ENCODE data around the gene TEC. TPM values are rescaled to one million over a fixed set of nuclear protein-coding genes. Genes with fewer than 3 reads are reported as not detected.
"Not testable (repeated sequence)": the region's sequence is repeated elsewhere in the genome, so short reads cannot be mapped to it uniquely, and the experiment has no call there.

TEC gene
- total and polyA plus RNA-seq, 2 donors from 2014 or later = 1.1 to 5.9 TPM

GRCh38 chr4:48167538-48168263, 101.9 kb downstream of the TEC start:
- H3K9me3 ChIP-seq (ENCODE audit: control insufficient read depth in 2 of 3, insufficient read depth in 1 of 3, low read length in 3 of 3) = no peaks in the 10 kb centered on the region
- no peak overlapping the region for H3K9ac ChIP-seq (ENCODE audit: low read length in 3 of 3)
- no peaks in the 10 kb centered on the region for H3K4me1 ChIP-seq (ENCODE audit: control insufficient read depth in 2 of 3, insufficient read depth in 2 of 3, low read depth in 1 of 3, low read length in 3 of 3)
- no peaks in the 10 kb centered on the region for H3K27me3 ChIP-seq (ENCODE audit: control insufficient read depth, insufficient read depth, low read length)
- H3K27ac ChIP-seq (ENCODE audit: low read depth in 2 of 2, low read length in 2 of 2) = no peak overlapping the region
- FAIRE-seq (no peak), DNase-seq (no peak)
- intact Hi-C loops (cut with DNase I) = no loop called here
- peaks cover 0 to 3% (median 0%) of the 10 kb centered on the region in 3 donors for H3K36me3 ChIP-seq (ENCODE audit: control insufficient read depth in 2 of 3, insufficient read depth in 3 of 3, low read length in 3 of 3)
- H3K4me3 ChIP-seq (ENCODE audit: low read length in 3 of 3) = no peak overlapping the region
- TF ChIP-seq CTCF (IDR thresholded peaks at IDR 0.05; ENCODE audit: borderline replicate concordance, extremely low read depth, insufficient read depth) = no peak

- H3K4me1 ChIP-seq (ENCODE audit: control insufficient read depth in 2 of 3, insufficient read depth in 2 of 3, low read depth in 1 of 3, low read length in 3 of 3); FAIRE-seq; DNase-seq; H3K36me3 ChIP-seq (ENCODE audit: control insufficient read depth in 2 of 3, insufficient read depth in 3 of 3, low read length in 3 of 3); intact Hi-C loops (cut with DNase I); H3K4me3 ChIP-seq (ENCODE audit: low read length in 3 of 3); H3K9me3 ChIP-seq (ENCODE audit: control insufficient read depth in 2 of 3, insufficient read depth in 1 of 3, low read length in 3 of 3); H3K27me3 ChIP-seq (ENCODE audit: control insufficient read depth, insufficient read depth, low read length); H3K27ac ChIP-seq (ENCODE audit: low read depth in 2 of 2, low read length in 2 of 2); H3K9ac ChIP-seq (ENCODE audit: low read length in 3 of 3): not testable (repeated sequence)
Measured at GRCh38 chr4:48164561-48164960, 105.1 kb downstream of the TEC start.

- FAIRE-seq (no peak), DNase-seq (no peak)
- Histone ChIP-seq H3K9ac (ENCODE audit: low read length in 3 of 3) (no peak overlapping the region), H3K27ac (ENCODE audit: low read depth in 2 of 2, low read length in 2 of 2) (no peak overlapping the region), H3K9me3 (ENCODE audit: control insufficient read depth in 2 of 3, insufficient read depth in 1 of 3, low read length in 3 of 3) (no peaks in the 10 kb centered on the region), H3K4me1 (ENCODE audit: control insufficient read depth in 2 of 3, insufficient read depth in 2 of 3, low read depth in 1 of 3, low read length in 3 of 3) (no peaks in the 10 kb centered on the region), H3K36me3 (ENCODE audit: control insufficient read depth in 2 of 3, insufficient read depth in 3 of 3, low read length in 3 of 3) (peaks cover 0 to 3% (median 0%) of the 10 kb centered on the region in 3 donors), H3K27me3 (ENCODE audit: control insufficient read depth, insufficient read depth, low read length) (no peaks in the 10 kb centered on the region), H3K4me3 (ENCODE audit: low read length in 3 of 3) (no peak overlapping the region)
- no peak for TF ChIP-seq CTCF (IDR thresholded peaks at IDR 0.05; ENCODE audit: borderline replicate concordance, extremely low read depth, insufficient read depth)
- intact Hi-C loops (cut with DNase I) = no loop called here
Measured at GRCh38 chr4:48163746-48164145, 105.9 kb downstream of the TEC start.

GRCh38 chr4:48162162-48162561, 107.5 kb downstream of the TEC start:
- FAIRE-seq = no peak
- no peak overlapping the region for H3K4me3 ChIP-seq (ENCODE audit: low read length in 3 of 3)
- H3K27ac ChIP-seq (ENCODE audit: low read depth in 2 of 2, low read length in 2 of 2) = no peak overlapping the region
- H3K9ac ChIP-seq (ENCODE audit: low read length in 3 of 3) = no peak overlapping the region
- H3K36me3 ChIP-seq (ENCODE audit: control insufficient read depth in 2 of 3, insufficient read depth in 3 of 3, low read length in 3 of 3) = no peaks in the 10 kb centered on the region
- no peaks in the 10 kb centered on the region for H3K4me1 ChIP-seq (ENCODE audit: control insufficient read depth in 2 of 3, insufficient read depth in 2 of 3, low read depth in 1 of 3, low read length in 3 of 3)
- no peak for TF ChIP-seq CTCF (IDR thresholded peaks at IDR 0.05; ENCODE audit: borderline replicate concordance, extremely low read depth, insufficient read depth)
- H3K9me3 ChIP-seq (ENCODE audit: control insufficient read depth in 2 of 3, insufficient read depth in 1 of 3, low read length in 3 of 3) = no peaks in the 10 kb centered on the region
- no peaks in the 10 kb centered on the region for H3K27me3 ChIP-seq (ENCODE audit: control insufficient read depth, insufficient read depth, low read length)
- intact Hi-C loops (cut with DNase I) = no loop called here
- DNase-seq = no peak
